ENCODE data around the gene PAK4.
"Not testable (repeated sequence)": the region's sequence is repeated elsewhere in the genome, so short reads cannot be mapped to it uniquely, and the experiment has no call there.

PAK4 gene

DNA sequence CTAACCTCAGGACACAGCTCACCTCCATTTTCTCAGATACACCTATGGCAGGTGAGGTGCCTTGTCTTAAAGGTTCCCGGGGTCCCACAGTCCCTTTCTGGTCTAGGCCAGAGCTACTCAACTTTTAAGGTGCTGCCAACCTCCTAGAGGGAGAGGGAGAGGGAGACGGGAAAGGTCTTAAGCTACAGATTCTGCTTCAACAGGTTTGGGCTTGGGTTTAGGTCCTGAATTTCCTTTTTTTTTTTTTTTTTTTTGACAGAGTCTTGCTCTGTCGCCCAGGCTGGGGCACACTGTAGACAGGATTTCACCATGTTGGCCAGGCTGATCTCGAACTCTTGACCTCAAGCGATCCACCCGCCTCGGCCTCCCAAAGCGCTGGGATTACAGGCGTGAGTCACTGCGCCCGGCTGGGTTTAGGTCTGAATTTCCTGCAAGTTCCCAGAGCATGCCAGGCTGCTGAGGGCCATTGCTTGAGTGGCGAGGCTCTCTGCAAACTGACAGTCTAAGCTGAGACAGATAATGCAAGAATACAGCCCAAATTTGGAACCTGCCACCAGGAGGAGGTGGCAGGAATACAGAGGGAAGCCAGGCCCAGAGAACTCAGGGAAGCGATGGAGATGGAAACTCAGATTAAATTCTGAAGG, 86.3 kb downstream of the PAK4 start:
- no peak for DNase-seq

DNA sequence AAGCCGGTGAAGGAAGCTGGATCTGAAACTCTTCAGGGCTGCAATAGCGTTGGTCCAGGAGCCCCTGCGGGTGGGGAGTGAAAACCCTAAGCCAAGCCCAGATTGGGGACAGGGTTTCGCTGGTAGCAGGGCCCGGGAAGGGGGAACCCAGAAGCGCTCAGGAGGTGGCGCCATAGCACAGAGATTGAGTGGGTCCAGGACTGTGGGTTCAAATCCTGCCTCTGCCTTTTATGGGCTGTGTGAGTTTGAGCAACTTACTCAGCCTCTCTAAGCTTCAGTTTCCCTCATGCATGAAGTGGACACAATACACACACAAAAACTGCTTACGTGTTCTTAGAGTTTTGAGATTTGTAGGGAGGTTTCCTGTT, 86.8 kb downstream of the PAK4 start:
- no peak for DNase-seq

- DNase-seq, result not testable (repeated sequence)
These were observed 89.7 kb downstream of the PAK4 start for GRCh38 chr19:39215323-39215722.

DNA sequence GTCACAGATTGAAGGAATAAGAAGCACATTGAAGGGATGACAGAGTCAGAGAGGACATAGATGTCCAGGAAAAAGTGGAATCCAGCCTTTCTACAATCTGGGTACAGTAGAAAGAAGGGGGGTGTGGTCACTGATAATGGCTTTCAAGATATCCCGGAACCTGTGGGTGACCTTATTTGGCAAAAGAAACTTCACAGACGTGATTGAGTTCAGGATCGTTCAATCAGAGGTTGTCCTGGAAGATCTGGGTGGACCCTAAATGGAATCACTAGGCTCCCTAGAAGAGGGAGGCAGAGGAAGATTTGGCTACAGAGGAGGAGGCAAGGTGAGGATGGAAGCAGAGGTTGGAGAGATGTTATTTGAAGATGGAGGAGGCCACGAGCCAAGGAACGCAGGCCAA, 91.5 kb downstream of the PAK4 start:
- no peak for DNase-seq

DNA sequence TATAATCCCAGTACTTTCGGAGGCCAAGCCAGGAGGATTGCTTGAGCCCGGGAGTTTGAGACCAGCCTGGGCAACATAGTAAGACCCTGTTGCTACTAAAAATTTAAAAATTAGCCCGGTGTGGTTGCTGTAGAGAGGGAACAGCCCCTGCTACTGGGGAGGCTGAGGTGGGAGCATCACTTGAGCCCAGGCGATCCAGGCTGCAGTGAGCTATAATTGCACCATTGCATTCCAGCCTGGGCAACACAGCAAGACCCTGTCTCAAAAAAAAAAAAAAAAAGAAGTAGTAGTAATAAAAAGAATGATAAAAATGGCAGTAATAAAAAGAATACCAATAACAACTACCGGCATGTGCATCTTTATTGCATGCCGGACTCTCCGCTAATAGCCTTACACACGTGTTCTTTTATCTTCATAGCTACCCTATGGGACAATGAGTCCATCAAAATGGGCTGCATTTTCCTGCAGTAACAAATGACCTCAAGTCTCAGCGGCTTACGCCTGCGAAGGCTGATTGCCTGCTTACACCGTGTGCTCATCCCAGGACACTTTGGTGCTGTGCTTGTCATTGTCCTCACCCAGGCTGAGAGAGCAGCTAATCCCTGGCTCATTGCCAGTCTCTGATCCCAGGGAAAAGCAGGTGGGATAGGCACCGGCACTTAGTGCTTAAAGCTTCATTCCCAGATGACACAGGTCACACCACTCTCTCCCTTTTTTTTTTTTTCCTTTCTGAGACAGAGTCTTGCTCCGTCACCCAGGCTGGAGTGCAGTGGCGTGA, 92.8 kb downstream of the PAK4 start:
- DNase-seq, result no peak

DNA sequence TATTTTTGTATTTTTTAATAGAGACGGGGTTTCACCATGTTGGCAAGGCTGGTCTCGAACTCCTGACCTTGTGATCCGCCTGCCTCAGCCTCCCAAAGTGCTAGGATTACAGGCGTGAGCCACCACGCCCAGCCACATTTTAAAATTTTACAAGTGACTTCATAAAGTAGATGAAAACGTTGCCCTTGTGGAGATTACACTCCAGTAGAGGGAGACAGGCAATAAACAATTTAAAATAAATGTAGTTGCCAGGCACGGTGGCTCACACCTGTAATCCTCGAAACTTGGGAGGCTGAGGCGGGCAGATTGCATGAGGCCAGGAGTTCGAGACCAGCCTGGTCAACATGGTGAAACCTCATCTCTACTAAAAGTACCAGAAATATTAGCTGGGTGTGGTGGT, 93.5 kb downstream of the PAK4 start:
- DNase-seq, result not testable (repeated sequence)

GRCh38 chr19:39223703-39224279, 98.2 kb downstream of the PAK4 start:
- no peak for DNase-seq

GRCh38 chr19:39224910-39225309, 99.3 kb downstream of the PAK4 start:
- DNase-seq, result no peak
